ENCODE results near the gene JSRP1.

The JSRP1 gene

DNA sequence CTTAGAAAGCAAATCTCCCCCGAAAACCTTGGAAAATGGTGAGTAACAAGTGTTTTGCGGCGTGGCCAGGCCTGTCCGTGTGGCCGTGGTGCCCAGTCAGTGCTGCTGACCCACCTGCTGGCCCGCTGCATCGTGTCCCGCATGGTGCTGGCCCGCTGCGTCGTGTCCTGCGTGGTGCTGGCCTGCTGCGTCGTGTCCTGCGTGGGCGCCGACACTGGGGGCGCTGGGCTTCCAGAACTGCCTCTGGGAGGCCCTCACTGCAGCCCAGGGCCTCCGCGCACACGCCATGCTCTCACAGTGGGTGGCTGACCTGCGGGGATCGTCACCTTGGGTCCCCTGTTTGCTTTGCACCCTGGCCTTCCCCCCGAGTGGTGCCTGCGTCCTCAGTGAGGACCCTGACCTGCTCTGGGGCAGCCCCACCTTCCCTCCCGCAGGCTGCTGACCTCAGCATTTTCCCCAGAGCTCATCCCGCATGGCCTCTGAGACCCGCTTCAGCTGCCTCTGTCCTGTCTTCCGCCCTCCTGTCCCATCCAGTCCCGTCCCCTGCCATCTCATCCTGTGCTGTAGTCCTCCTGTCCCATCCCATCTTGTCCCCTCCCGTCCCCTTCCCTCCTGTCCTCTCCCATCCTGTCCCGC, 30.7 kb downstream of the JSRP1 start:
- Histone ChIP-seq H3K27me3 (ENCODE audit: insufficient read depth, low read depth) (no peaks in the 10 kb centered on the region), H3K9ac (no peak overlapping the region), H3K79me2 (ENCODE audit: insufficient read depth, low read depth) (no peaks in the 10 kb centered on the region), H3K36me3 (ENCODE audit: insufficient read depth) (0 out of 2 replicates have a peak, but pooled peaks cover 3% of the 10 kb centered on the region), H4K20me1 (ENCODE audit: insufficient read depth) (no peaks in the 10 kb centered on the region), H3K4me1 (ENCODE audit: low read depth, poor library complexity, severe bottlenecking) (peaks cover 16% of the 10 kb centered on the region), H3K4me2 (no peak overlapping the region), H3K4me3 (IDR thresholded peaks at IDR 0.05; ENCODE audit: insufficient read depth, low read depth, low read length) (no peak overlapping the region), H3K27ac (no peak overlapping the region), H2AFZ (ENCODE audit: low read depth) (no peak overlapping the region)
- TF ChIP-seq, protein P1, sequence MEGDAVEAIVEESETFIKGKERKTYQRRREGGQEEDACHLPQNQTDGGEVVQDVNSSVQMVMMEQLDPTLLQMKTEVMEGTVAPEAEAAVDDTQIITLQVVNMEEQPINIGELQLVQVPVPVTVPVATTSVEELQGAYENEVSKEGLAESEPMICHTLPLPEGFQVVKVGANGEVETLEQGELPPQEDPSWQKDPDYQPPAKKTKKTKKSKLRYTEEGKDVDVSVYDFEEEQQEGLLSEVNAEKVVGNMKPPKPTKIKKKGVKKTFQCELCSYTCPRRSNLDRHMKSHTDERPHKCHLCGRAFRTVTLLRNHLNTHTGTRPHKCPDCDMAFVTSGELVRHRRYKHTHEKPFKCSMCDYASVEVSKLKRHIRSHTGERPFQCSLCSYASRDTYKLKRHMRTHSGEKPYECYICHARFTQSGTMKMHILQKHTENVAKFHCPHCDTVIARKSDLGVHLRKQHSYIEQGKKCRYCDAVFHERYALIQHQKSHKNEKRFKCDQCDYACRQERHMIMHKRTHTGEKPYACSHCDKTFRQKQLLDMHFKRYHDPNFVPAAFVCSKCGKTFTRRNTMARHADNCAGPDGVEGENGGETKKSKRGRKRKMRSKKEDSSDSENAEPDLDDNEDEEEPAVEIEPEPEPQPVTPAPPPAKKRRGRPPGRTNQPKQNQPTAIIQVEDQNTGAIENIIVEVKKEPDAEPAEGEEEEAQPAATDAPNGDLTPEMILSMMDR (conservative IDR thresholded peaks at IDR 0.05; ENCODE audit: low read depth, low read length) = no peak

DNA sequence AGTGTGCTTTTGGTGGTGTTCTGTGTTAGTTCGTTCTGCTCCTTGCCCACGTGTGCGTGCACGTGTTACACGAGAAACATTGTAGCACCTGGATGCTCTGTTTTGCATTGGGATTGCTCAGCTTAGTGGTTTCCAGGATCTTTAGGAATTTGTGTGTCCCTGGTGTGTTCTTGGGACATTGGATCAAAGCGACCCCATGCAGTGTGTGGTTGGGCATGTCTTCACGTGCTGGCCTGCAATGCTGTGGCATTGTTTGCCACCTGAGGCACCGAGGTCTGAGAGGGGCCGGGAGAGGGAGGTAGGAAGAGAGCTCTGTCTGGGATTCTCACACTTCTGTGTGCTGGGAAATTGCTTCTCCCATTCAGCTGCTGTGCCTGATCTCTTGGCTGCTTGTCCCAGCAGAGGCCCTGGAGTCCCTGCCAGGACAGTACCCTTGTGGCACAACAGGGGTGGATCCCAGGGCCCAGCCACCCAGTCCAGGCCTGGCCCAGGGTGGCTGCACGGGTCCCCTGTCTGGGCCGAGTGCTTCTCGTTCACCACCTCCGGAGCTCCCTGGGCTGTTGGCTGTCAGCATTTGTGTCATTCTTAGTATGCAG, 31.4 kb downstream of the JSRP1 start:
- Histone ChIP-seq H3K4me2 (no peak overlapping the region), H3K79me2 (ENCODE audit: insufficient read depth, low read depth) (no peaks in the 10 kb centered on the region), H4K20me1 (ENCODE audit: insufficient read depth) (no peaks in the 10 kb centered on the region), H3K9ac (no peak overlapping the region), H3K36me3 (ENCODE audit: insufficient read depth) (no peaks in the 10 kb centered on the region), H3K4me3 (IDR thresholded peaks at IDR 0.05; ENCODE audit: insufficient read depth, low read depth, low read length) (no peak overlapping the region), H3K27me3 (ENCODE audit: insufficient read depth, low read depth) (no peaks in the 10 kb centered on the region), H3K27ac (no peak overlapping the region), H3K4me1 (ENCODE audit: low read depth, poor library complexity, severe bottlenecking) (peaks cover 16% of the 10 kb centered on the region), H2AFZ (ENCODE audit: low read depth) (no peak overlapping the region)
- TF ChIP-seq, protein P1 (conservative IDR thresholded peaks at IDR 0.05; ENCODE audit: low read depth, low read length) = no peak

DNA sequence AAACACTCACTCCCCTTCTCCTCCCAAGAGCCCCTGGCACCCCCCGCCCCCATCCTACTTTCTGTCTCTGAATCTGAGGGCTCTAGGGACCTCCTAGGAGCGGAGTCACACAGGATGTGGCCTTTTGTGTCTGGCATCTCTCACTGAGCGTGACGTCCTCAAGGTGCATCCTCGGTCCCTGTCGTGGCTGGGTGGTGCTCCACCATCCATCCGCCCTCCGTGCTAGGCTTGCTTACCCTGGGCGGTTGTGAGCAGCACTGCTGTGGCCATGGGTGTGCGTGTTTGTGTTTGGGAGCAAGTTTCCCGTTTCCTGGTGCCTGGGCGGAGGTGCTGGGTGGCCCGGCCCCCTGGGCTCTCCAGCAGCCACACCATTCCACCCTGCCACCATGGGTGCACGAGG, 32.3 kb downstream of the JSRP1 start:
- no peak overlapping the region for H3K4me3 ChIP-seq (IDR thresholded peaks at IDR 0.05; ENCODE audit: insufficient read depth, low read depth, low read length)
- no peak overlapping the region for H3K27ac ChIP-seq
- H2AFZ ChIP-seq (ENCODE audit: low read depth) = no peak overlapping the region
- H3K79me2 ChIP-seq (ENCODE audit: insufficient read depth, low read depth) = no peaks in the 10 kb centered on the region
- H3K27me3 ChIP-seq (ENCODE audit: insufficient read depth, low read depth) = no peaks in the 10 kb centered on the region
- no peaks in the 10 kb centered on the region for H3K36me3 ChIP-seq (ENCODE audit: insufficient read depth)
- H4K20me1 ChIP-seq (ENCODE audit: insufficient read depth) = no peaks in the 10 kb centered on the region
- no peak overlapping the region for H3K4me2 ChIP-seq
- peaks cover 16% of the 10 kb centered on the region for H3K4me1 ChIP-seq (ENCODE audit: low read depth, poor library complexity, severe bottlenecking)
- TF ChIP-seq, protein P1 (conservative IDR thresholded peaks at IDR 0.05; ENCODE audit: low read depth, low read length) = no peak
- H3K9ac ChIP-seq = no peak overlapping the region

DNA sequence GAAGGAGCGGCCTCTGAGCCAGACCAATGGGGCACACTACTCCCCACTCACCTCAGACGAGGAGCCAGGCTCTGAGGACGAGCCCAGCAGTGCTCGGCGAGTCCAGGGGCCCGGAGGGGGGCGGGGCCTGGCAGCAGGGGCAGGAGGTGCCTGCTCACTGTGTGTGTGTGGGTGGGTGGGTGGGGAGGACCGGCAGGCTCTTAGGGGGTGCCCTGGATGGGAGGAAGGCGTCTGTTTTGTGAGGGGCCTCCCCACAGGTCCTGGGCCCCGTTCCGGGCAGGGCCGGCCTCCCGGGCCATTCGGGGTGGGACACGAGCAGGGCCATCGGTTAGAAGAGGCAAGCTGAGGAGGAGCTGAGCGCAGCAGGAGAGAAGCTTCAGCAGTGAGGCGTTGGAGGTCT, 32.8 kb downstream of the JSRP1 start:
- no peaks in the 10 kb centered on the region for H3K27me3 ChIP-seq (ENCODE audit: insufficient read depth, low read depth)
- no peaks in the 10 kb centered on the region for H4K20me1 ChIP-seq (ENCODE audit: insufficient read depth)
- H3K36me3 ChIP-seq (ENCODE audit: insufficient read depth) = no peaks in the 10 kb centered on the region
- peaks cover 11% of the 10 kb centered on the region for H3K4me1 ChIP-seq (ENCODE audit: low read depth, poor library complexity, severe bottlenecking)
- H3K4me3 ChIP-seq (IDR thresholded peaks at IDR 0.05; ENCODE audit: insufficient read depth, low read depth, low read length) = no peak overlapping the region
- no peak overlapping the region for H3K9ac ChIP-seq
- no peak overlapping the region for H3K4me2 ChIP-seq
- H3K79me2 ChIP-seq (ENCODE audit: insufficient read depth, low read depth) = no peaks in the 10 kb centered on the region
- H2AFZ ChIP-seq (ENCODE audit: low read depth) = no peak overlapping the region
- H3K27ac ChIP-seq = no peak overlapping the region
- TF ChIP-seq, protein P1 (conservative IDR thresholded peaks at IDR 0.05; ENCODE audit: low read depth, low read length) = no peak
